ENCODE results near the gene CST9. TPM values are rescaled to one million over a fixed set of nuclear protein-coding genes. Genes with fewer than 3 reads are reported as not detected.
"Not testable (repeated sequence)": the region's sequence is repeated elsewhere in the genome, so short reads cannot be mapped to it uniquely, and the experiment has no call there.

CST9 gene
- total RNA-seq, 1 donor = not detected

DNA sequence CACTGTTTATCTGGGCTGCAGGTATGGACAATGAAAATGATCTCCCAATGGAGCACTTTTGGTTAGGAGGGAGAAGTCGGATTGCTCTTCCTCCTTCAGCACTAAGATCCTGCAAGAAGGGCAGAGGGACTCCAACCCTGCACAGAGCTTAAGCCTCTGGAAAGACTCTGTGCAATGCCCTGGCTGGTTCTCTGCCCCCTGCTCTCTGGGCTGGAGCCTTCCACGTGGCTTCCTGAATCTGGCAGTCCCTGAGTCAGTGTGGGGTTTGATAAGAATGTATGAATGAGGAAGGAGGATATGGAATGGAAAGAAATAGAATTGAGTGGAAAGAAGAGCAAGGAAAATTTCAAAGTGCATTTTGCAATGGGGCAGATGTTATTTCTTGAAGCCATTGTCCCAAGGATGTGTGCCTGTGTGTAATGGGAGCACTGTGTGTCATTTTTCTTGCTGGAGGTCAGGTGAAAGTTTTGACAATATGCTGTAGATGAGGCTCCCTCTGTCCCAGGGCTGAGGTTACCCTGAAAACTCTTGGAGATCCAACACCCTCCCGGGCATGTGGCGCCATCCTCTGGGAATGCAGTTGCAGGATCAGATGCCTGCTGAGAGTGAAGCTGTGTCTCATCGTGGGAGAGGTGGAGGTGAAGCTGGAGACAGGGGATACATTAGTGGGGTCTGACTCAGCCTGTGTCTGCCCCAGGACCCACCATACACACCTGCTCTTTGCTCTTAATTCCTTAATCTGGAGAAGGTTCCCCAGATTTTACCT lies 21.1 kb downstream of the CST9 start:
- TF ChIP-seq, protein P1, sequence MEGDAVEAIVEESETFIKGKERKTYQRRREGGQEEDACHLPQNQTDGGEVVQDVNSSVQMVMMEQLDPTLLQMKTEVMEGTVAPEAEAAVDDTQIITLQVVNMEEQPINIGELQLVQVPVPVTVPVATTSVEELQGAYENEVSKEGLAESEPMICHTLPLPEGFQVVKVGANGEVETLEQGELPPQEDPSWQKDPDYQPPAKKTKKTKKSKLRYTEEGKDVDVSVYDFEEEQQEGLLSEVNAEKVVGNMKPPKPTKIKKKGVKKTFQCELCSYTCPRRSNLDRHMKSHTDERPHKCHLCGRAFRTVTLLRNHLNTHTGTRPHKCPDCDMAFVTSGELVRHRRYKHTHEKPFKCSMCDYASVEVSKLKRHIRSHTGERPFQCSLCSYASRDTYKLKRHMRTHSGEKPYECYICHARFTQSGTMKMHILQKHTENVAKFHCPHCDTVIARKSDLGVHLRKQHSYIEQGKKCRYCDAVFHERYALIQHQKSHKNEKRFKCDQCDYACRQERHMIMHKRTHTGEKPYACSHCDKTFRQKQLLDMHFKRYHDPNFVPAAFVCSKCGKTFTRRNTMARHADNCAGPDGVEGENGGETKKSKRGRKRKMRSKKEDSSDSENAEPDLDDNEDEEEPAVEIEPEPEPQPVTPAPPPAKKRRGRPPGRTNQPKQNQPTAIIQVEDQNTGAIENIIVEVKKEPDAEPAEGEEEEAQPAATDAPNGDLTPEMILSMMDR (IDR thresholded peaks at IDR 0.05; ENCODE audit: insufficient read depth, low read length) = no peak
- DNase-seq (ENCODE audit: low read depth) = no peak
- no peak overlapping the region for H3K4me3 ChIP-seq (ENCODE audit: low read depth, low read length)

DNA sequence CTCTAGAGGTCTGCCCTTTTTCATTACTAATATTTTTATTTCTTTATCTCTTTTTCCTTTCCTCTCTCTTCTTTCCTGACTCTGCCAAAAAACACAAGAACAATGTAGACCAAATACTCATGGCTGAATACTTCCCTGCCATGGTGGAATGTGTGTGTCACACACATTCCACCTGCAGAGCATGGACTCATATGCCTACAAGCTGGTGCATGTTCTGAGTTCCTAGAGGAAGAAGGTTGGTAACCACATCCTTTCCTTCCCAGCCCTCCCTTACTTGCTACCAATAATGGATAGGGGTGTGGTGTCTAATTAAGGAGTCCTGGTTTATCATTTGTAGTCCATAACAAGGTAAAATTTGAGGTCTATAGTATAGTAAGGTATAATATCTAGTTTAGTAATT lies 22.2 kb downstream of the CST9 start:
- H3K4me3 ChIP-seq (ENCODE audit: low read depth, low read length) = no peak overlapping the region
- no peak for DNase-seq (ENCODE audit: low read depth)
- TF ChIP-seq, protein P1 (IDR thresholded peaks at IDR 0.05; ENCODE audit: insufficient read depth, low read length) = no peak

DNA sequence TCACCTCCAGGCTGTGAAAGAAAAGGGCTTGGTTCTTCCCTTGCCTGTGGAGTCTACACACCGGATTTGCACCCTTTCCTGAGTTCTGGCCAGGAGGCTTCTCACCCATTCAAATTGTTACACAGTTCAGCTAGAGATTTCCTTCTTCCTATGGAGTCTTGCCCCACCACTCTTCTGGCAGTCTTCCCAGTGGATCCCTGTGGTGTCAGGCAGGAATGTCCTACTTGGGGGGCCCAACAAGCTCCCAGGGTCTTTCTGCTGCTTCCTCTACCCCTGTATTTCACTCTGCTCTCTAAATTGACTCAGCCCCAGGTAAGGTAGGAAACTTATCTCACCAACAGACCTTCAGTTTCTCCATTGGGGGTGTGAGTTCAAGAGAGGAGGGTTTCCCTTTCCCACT lies 23.4 kb downstream of the CST9 start:
- H3K4me3 ChIP-seq (ENCODE audit: low read depth, low read length) = no peak overlapping the region
- no peak for DNase-seq (ENCODE audit: low read depth)
- TF ChIP-seq, protein P1 (IDR thresholded peaks at IDR 0.05; ENCODE audit: insufficient read depth, low read length) = no peak

DNA sequence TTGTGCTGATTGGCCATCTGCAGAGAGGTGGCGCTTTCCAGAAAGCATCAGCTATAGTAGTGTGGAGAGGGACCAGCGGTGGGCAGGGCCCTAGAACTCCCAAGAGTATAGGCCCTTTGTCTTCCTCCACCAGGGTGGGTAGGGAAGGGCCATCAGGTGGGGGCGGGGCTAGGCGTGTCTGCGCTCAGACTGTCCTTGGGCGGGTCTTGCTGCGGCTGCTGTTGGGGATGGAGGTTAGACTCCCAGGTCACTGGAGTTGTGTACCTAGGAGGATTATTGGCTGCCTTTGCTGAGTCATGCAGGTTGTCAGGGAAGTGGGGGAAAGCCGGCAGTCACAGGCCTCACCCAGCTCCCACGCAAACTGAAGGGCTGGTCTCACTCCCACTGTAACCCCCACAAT lies 23.9 kb downstream of the CST9 start:
- H3K4me3 ChIP-seq (ENCODE audit: low read depth, low read length); DNase-seq (ENCODE audit: low read depth): not testable (repeated sequence)

DNA sequence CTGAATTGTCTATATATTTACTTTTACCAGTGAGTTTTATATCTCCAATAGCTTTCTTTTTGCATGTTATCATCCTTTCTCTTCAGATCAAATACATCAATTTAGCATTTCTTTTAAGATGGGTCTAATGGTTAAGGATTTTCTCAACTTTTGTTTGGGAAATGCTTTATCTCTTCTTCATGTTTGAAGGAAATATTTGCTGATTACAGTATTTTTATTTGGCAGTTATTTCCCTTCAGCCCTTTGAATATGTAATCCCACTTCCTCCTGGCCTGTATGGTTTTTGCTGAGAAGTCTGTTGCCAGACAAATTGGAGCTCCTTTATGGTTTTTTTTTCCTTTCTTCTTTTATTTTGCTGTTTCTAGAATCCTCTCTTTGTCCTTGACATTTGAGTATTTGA lies 30.7 kb downstream of the CST9 start:
- no peak for DNase-seq (ENCODE audit: low read depth)
- no peak overlapping the region for H3K4me3 ChIP-seq (ENCODE audit: low read depth, low read length)
- TF ChIP-seq, protein P1 (IDR thresholded peaks at IDR 0.05; ENCODE audit: insufficient read depth, low read length) = no peak

DNA sequence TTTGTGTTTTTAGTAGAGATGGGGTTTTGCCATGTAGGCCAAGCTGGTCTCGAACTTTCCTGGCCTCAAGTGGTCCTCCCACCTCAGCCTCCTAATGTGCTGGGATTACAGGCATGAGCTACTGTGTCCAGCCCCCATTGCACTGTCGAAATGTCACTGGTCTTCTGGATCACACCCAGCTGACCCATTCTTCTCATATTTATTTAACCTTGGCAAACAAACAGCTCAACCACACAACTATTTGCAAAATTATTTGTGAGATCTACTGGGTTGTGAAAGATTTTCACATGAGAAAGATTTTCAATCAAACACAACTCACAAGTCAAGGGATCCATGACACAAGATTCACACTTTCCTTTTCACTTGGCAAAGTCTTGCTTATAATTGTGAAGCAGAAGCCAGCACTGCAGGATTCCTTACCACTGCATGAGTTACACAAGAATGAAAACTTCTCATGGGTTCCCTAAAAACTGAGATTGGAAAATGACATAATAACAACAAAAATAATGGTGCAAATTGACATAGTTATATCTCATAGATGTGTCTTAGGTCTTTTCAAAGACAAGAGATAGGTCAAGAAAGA lies 35.4 kb downstream of the CST9 start:
- TF ChIP-seq, protein P1 (IDR thresholded peaks at IDR 0.05; ENCODE audit: insufficient read depth, low read length) = no peak
- H3K4me3 ChIP-seq (ENCODE audit: low read depth, low read length) = no peak overlapping the region
- DNase-seq (ENCODE audit: low read depth) = no peak

DNA sequence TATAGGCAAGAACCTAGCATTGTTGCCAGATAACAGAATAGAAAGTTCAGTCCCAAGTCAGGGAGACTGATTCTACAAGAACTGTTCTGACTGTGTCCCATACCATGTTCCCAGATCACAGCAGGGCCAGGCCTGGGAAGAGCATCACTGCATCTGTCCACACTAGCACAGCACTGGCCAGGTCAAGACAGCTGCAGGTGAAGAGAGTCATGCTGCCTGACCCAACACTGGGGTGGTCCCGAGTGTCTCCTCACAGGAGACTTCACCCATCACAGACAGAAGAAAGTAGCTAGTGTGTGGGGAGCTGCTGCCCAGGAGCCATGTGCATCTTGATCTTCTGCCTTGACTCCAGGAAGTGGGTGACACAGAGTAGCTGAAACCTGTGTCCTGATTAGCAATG lies 36.1 kb downstream of the CST9 start:
- DNase-seq (ENCODE audit: low read depth) = no peak
- TF ChIP-seq, protein P1 (IDR thresholded peaks at IDR 0.05; ENCODE audit: insufficient read depth, low read length) = no peak
- no peak overlapping the region for H3K4me3 ChIP-seq (ENCODE audit: low read depth, low read length)
